Glomerular endothelial cell (primary cell): ENCODE results near the gene THUMPD1. TPM values are rescaled to one million over a fixed set of nuclear protein-coding genes. Genes with fewer than 3 reads are reported as not detected.
A peak's percentile ranks its signal among the peaks of the same experiment; 100 is the strongest.
"Not testable (repeated sequence)": the region's sequence is repeated elsewhere in the genome, so short reads cannot be mapped to it uniquely, and the experiment has no call there.

Source experiments
- DNase-seq: peaks from one replicate; pipeline ENCODE4 v3.0.0-alpha.2; 2011; ENCODE audit warnings: low read depth, low spot score; ENCODE audit errors: extremely low read depth
- total RNA-seq: library from RNA; depleted of rRNA; stranded (reverse); fragments of >200 nt; gene quantifications from 2 replicates; pipeline ENCODE4 v1.2.3, GENCODE V29; 2015

THUMPD1 gene
- 25.2 and 62.5 TPM in 2 replicates for total RNA-seq

GRCh38 chr16:20741554-20742285 lies at the start of gene THUMPD1:
Gene THUMPD1 (minus strand): TSS chr16:20741818. CDS start chr16:20741739, 79 bp downstream.
- peak; percentile 75 for DNase-seq

- DNase-seq, result no peak
These were observed 47.5 kb upstream of the THUMPD1 start for GRCh38 chr16:20789130-20789529.

- no peak for DNase-seq
These were observed 42.6 kb upstream of the THUMPD1 start for GRCh38 chr16:20784204-20784603.

- no peak for DNase-seq
These were observed 40.9 kb upstream of the THUMPD1 start for GRCh38 chr16:20782470-20782869.

- no peak for DNase-seq
These were observed 40.1 kb upstream of the THUMPD1 start for GRCh38 chr16:20781697-20782096.

- DNase-seq, result peak; percentile 25
These were observed 33.2 kb upstream of the THUMPD1 start for GRCh38 chr16:20774703-20775362.

- DNase-seq, result no peak
These were observed 32.1 kb upstream of the THUMPD1 start for GRCh38 chr16:20773679-20774078.

GRCh38 chr16:20768818-20769217 lies 27.2 kb upstream of the THUMPD1 start:
- no peak for DNase-seq

GRCh38 chr16:20768121-20768520 lies 26.5 kb upstream of the THUMPD1 start:
- DNase-seq, result no peak

GRCh38 chr16:20767577-20767976 lies 26.0 kb upstream of the THUMPD1 start:
- DNase-seq, result no peak

GRCh38 chr16:20766294-20766693 lies 24.7 kb upstream of the THUMPD1 start:
- no peak for DNase-seq

- DNase-seq, result no peak
These were observed 24.1 kb upstream of the THUMPD1 start for GRCh38 chr16:20765732-20766131.

GRCh38 chr16:20764448-20764847 lies 22.8 kb upstream of the THUMPD1 start:
- not testable (repeated sequence) for DNase-seq

- no peak for DNase-seq
These were observed 22.0 kb upstream of the THUMPD1 start, which contains the start of gene ACSM3 for GRCh38 chr16:20763461-20764232. Gene ACSM3 (plus strand): TSS chr16:20764014. CDS start chr16:20770035, 6,021 bp downstream.

- DNase-seq, result no peak
These were observed 20.9 kb upstream of the THUMPD1 start for GRCh38 chr16:20762404-20763123.

- DNase-seq, result no peak
These were observed 19.6 kb upstream of the THUMPD1 start for GRCh38 chr16:20761175-20761574.

GRCh38 chr16:20760346-20760745 lies 18.7 kb upstream of the THUMPD1 start:
- no peak for DNase-seq

- not testable (repeated sequence) for DNase-seq
These were observed 14.2 kb upstream of the THUMPD1 start for GRCh38 chr16:20755799-20756198.

GRCh38 chr16:20755238-20755637 lies 13.6 kb upstream of the THUMPD1 start:
- no peak for DNase-seq

GRCh38 chr16:20753727-20754126 lies 12.1 kb upstream of the THUMPD1 start:
- no peak for DNase-seq

- no peak for DNase-seq
These were observed 8.9 kb upstream of the THUMPD1 start for GRCh38 chr16:20750558-20750957.
